Spleen (tissue), 11 donors: Measurements from ENCODE around the gene UBE2S. TPM values are rescaled to one million over a fixed set of nuclear protein-coding genes. Genes with fewer than 3 reads are reported as not detected.

Experiments used
- DNase-seq: peaks from one replicate; pipeline ENCODE4 v3.0.0-alpha.2; 2020
- H3K27ac ChIP-seq, 8 donors: fragments of 200-600 bp; sonication (generic) in 7 of 8; 1 replicate in 4 of 8; 2 replicates in 4 of 8; pipeline versions ENCODE4 v1.5.0 to v1.8.0; 2016 to 2021; ENCODE audit warnings: inconsistent platforms in 4 of 8, mild to moderate bottlenecking in 4 of 8, moderate library complexity in 1 of 8
- H3K27me3 ChIP-seq, 7 donors: fragments of 200-600 bp; sonication (generic) in 6 of 7; replicated peaks in 1 of 7; 1 replicate in 4 of 7; 2 replicates in 3 of 7; pipeline versions ENCODE4 v1.5.0 to v1.8.0; 2016 to 2021; ENCODE audit warnings: inconsistent platforms in 3 of 7, mild to moderate bottlenecking in 1 of 7
- H3K36me3 ChIP-seq, 6 donors: fragments of 200-600 bp; sonication (generic) in 5 of 6; 1 replicate in 4 of 6; 2 replicates in 2 of 6; pipeline versions ENCODE4 v1.5.0 to v1.8.0; 2016 to 2021; ENCODE audit warnings: inconsistent platforms in 2 of 6
- H3K4me1 ChIP-seq, 6 donors: fragments of 200-600 bp; sonication (generic) in 5 of 6; 1 replicate in 3 of 6; 2 replicates in 3 of 6; pipeline versions ENCODE4 v1.5.0 to v1.8.0; 2016 to 2021; ENCODE audit warnings: inconsistent platforms in 3 of 6
- H3K4me3 ChIP-seq, 8 donors: fragments of 200-600 bp; sonication (generic) in 7 of 8; 1 replicate in 4 of 8; 2 replicates in 4 of 8; pipeline versions ENCODE4 v1.5.0 to v1.8.0; 2016 to 2021; ENCODE audit warnings: inconsistent platforms in 4 of 8, mild to moderate bottlenecking in 4 of 8, moderate library complexity in 2 of 8
- H3K9me3 ChIP-seq, 8 donors: fragments of 200-600 bp; sonication (generic) in 7 of 8; 1 replicate in 4 of 8; 2 replicates in 4 of 8; pipeline versions ENCODE4 v1.5.0 to v1.8.0; 2016 to 2021; ENCODE audit warnings: inconsistent platforms in 4 of 8
- CTCF ChIP-seq, 11 experiments: fragments of 200-600 bp in 7 of 11; fragments of 450-650 bp in 4 of 11; sonication (generic) in 4 of 11; IDR thresholded peaks in 8 of 11; conservative IDR thresholded peaks in 3 of 11; 1 replicate in 7 of 11; 2 replicates in 4 of 11; pipeline versions ENCODE4 v1.4.0 to v1.8.0; 2016 to 2021; ENCODE audit warnings: antibody characterized with exemption in 11 of 11, inconsistent platforms in 4 of 11, mild to moderate bottlenecking in 1 of 11
- POLR2A ChIP-seq, 3 donors: fragments of 450-650 bp; IDR thresholded peaks; one replicate each; pipeline ENCODE4 v1.5.1; 2017; ENCODE audit warnings: antibody characterized with exemption in 3 of 3, mild to moderate bottlenecking in 1 of 3
- POLR2AphosphoS5 ChIP-seq, 3 donors: sonication (generic); formaldehyde crosslinking; IDR thresholded peaks; one replicate each; pipeline ENCODE4 v1.5.1; 2017; ENCODE audit warnings: antibody characterized with exemption in 3 of 3
- WGBS, 5 donors: extraction: QIAGEN DNeasy Blood & Tissue Kit in 3 of 5; methylation state at CpG; one replicate each; pipeline versions ENCODE4 v1.1.5 to v1.1.7; 2013 to 2018; 5-methylcytosine and 5-hydroxymethylcytosine counted together
- intact Hi-C: fragments of 100-400 bp; cut with DNase I; formaldehyde crosslinking; loops from one replicate; pipeline ENCODE4 v1.15.0; 2023; ENCODE audit warnings: low total_unique reads
- polyA plus RNA-seq, 3 donors: library from polyadenylated mRNA; stranded (reverse); fragments of 200-250 nt; gene quantifications; one replicate each; pipeline ENCODE4 v1.2.1, GENCODE V29; 2013
- total RNA-seq, 7 donors: library from RNA; depleted of rRNA in 3 of 7; stranded (reverse); fragments of >200 nt in 3 of 7; fragmentation: NEBNext Ultra II Directional in 4 of 7; extraction: Animal tissue kit (Norgen Biotek cat#: 25700) in 4 of 7; gene quantifications; one replicate each; pipeline versions ENCODE4 v1.1.0 to v1.2.1, GENCODE V29; 2016 to 2021
- donor health status: healthy with polysubstance abuse.
- donor health status: DM: no; HTN: no; CAD: no; lungs with moderate emphysema.
- donor health status: DM: no; HTN: no; CAD: no.
- donor health status: Bipolar disorder and iron deficiency.
- donor health status: healthy.
- donor health status: DM: no; HTN: no; CAD: no.
- donor health status: DM: yes; HTN: yes; CAD: no.

The UBE2S gene
- total and polyA plus RNA-seq, 10 donors, result 4.9 to 40.8 (median 19.5) TPM

- Histone ChIP-seq H3K4me3 (peak overlapping the region; percentile 33 to 95 (median 80)), H3K27me3 (no peaks in the 10 kb centered on the region), H3K27ac (peak overlapping the region; percentile 88 to 96 (median 93)), H3K9me3 (no peaks in the 10 kb centered on the region), H3K36me3 (peaks cover under 1 to 20% (median 17%) of the 10 kb centered on the region in 6 donors), H3K4me1 (peaks cover 33 to 49% (median 42%) of the 10 kb centered on the region in 6 donors)
- peak; percentile 89 for DNase-seq
- WGBS, 5 donors, result 2 to 7% (median 4%) methylated on average over 41 to 88 of the region's 88 CpGs
- TF ChIP-seq CTCF (IDR thresholded peaks at IDR 0.05 in 8 of 11, conservative IDR thresholded peaks at IDR 0.05 in 3 of 11) (peak in 4 of 11 experiments; percentile 21 to 48 (median 35)), POLR2AphosphoS5 (IDR thresholded peaks at IDR 0.05) (peak; percentile 35 to 69 (median 64)), POLR2A (IDR thresholded peaks at IDR 0.05) (no peak)
- intact Hi-C loops, result no loop called here
These were observed 24.1 kb downstream of the UBE2S start for GRCh38 chr19:55383279-55384130.

- intact Hi-C loops, result no loop called here
- Histone ChIP-seq H3K36me3 (peaks cover 0 to 11% (median 8%) of the 10 kb centered on the region in 6 donors), H3K27ac (peak overlapping the region in 1 of 8 donors; percentile 92), H3K4me1 (peaks cover 24 to 40% (median 33%) of the 10 kb centered on the region in 6 donors), H3K27me3 (peaks cover 0 to 5% (median 3%) of the 10 kb centered on the region in 7 donors), H3K4me3 (no peak overlapping the region), H3K9me3 (no peaks in the 10 kb centered on the region)
- TF ChIP-seq POLR2A (IDR thresholded peaks at IDR 0.05) (no peak), POLR2AphosphoS5 (IDR thresholded peaks at IDR 0.05) (no peak), CTCF (IDR thresholded peaks at IDR 0.05 in 8 of 11, conservative IDR thresholded peaks at IDR 0.05 in 3 of 11) (no peak)
- WGBS, 5 donors, result 83 to 96% (median 92%) methylated on average over 3 of the region's 3 CpGs
- DNase-seq, result no peak
These were observed 25.0 kb downstream of the UBE2S start for GRCh38 chr19:55382522-55383054.

GRCh38 chr19:55382013-55382412, 25.6 kb downstream of the UBE2S start:
- WGBS, 5 donors, result 96 to 99% (median 98%) methylated on average over 5 of the region's 5 CpGs
- DNase-seq, result no peak
- intact Hi-C loops, result no loop called here
- Histone ChIP-seq H3K4me3 (no peak overlapping the region), H3K9me3 (no peaks in the 10 kb centered on the region), H3K36me3 (peaks cover 0 to 5% (median 2%) of the 10 kb centered on the region in 6 donors), H3K27me3 (peaks cover 0 to 11% (median 6%) of the 10 kb centered on the region in 7 donors), H3K27ac (no peak overlapping the region), H3K4me1 (peaks cover 18 to 34% (median 27%) of the 10 kb centered on the region in 6 donors)
- TF ChIP-seq POLR2A (IDR thresholded peaks at IDR 0.05), result no peak
- TF ChIP-seq POLR2AphosphoS5 (IDR thresholded peaks at IDR 0.05), result no peak
- no peak for TF ChIP-seq CTCF (IDR thresholded peaks at IDR 0.05 in 8 of 11, conservative IDR thresholded peaks at IDR 0.05 in 3 of 11)

- peaks cover 6 to 19% (median 10%) of the 10 kb centered on the region in 6 donors for H3K4me1 ChIP-seq
- intact Hi-C loops, result no loop called here
- 59 to 79% (median 73%) methylated on average over 6 to 11 of the region's 11 CpGs for WGBS, 5 donors
These were observed 28.4 kb downstream of the UBE2S start for GRCh38 chr19:55379174-55379573.

More at GRCh38 chr19:55379174-55379573, 28.4 kb downstream of the UBE2S start:
- H3K36me3 ChIP-seq, result no peaks in the 10 kb centered on the region
- no peak for DNase-seq
- H3K4me3 ChIP-seq, result no peak overlapping the region
- no peak overlapping the region for H3K27ac ChIP-seq
- H3K9me3 ChIP-seq, result no peaks in the 10 kb centered on the region
- no peak for TF ChIP-seq CTCF (IDR thresholded peaks at IDR 0.05 in 8 of 11, conservative IDR thresholded peaks at IDR 0.05 in 3 of 11)
- no peak for TF ChIP-seq POLR2AphosphoS5 (IDR thresholded peaks at IDR 0.05)
- no peak for TF ChIP-seq POLR2A (IDR thresholded peaks at IDR 0.05)
- peaks cover 0 to 39% (median 22%) of the 10 kb centered on the region in 7 donors for H3K27me3 ChIP-seq
